Peyer's patch (tissue), 4 donors: Measurements from ENCODE around the gene ITPRID1.

Source experiments
- POLR2A ChIP-seq, 2 donors: fragments of 450-650 bp; IDR thresholded peaks; one replicate each; pipeline ENCODE4 v1.5.1; 2017; ENCODE audit warnings: antibody characterized with exemption in 2 of 2, mild to moderate bottlenecking in 2 of 2, moderate library complexity in 2 of 2
- TF ChIP-seq, protein P1 (sequence below), 6 experiments: fragments of 450-650 bp in 4 of 6; fragments of 200-600 bp in 2 of 6; sonication (generic) in 1 of 6; IDR thresholded peaks; one replicate each; pipeline ENCODE4 v1.5.1; 2017 to 2019; ENCODE audit warnings: antibody characterized with exemption in 6 of 6, mild to moderate bottlenecking in 3 of 6, moderate library complexity in 1 of 6

DNA sequence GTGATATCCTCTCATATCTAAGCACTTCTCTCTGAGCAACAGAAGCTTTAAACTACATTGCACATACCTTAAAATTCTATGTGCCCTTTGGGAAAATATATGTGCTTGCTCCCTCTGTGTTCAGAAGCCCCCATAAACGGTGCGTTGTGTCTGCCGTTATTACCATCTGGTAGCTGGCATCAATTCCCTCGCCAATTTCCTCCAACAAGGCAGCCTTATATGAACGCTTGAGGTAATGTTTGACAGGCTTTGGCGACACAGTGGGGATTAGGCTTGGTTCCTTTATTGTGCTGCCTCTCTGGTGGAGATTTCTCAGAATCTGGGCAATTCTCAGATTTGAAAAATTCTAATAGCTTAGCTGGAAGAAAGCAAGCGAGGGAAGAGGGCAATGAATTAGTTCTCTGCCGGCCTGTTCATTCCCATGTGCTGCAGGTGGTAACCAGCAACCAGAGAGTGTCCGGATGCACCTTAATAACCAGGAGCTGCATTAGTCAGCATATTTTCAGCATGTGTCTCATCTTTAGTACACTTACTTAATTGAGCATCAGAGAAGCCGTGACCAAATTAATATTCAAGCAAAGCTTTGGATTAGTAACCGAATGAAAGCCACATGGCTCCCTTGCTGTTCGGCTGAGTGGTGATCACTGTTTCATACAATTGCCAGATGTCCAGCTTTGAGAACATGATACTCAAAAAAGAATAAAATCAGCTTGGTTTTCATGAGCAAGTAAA lies 165.8 kb downstream of the ITPRID1 start:
- TF ChIP-seq, protein P1, sequence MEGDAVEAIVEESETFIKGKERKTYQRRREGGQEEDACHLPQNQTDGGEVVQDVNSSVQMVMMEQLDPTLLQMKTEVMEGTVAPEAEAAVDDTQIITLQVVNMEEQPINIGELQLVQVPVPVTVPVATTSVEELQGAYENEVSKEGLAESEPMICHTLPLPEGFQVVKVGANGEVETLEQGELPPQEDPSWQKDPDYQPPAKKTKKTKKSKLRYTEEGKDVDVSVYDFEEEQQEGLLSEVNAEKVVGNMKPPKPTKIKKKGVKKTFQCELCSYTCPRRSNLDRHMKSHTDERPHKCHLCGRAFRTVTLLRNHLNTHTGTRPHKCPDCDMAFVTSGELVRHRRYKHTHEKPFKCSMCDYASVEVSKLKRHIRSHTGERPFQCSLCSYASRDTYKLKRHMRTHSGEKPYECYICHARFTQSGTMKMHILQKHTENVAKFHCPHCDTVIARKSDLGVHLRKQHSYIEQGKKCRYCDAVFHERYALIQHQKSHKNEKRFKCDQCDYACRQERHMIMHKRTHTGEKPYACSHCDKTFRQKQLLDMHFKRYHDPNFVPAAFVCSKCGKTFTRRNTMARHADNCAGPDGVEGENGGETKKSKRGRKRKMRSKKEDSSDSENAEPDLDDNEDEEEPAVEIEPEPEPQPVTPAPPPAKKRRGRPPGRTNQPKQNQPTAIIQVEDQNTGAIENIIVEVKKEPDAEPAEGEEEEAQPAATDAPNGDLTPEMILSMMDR (IDR thresholded peaks at IDR 0.05) = no peak
- TF ChIP-seq POLR2A (IDR thresholded peaks at IDR 0.05) = no peak
